K562 (cell line): Measurements from ENCODE around the gene DPEP3. TPM values are rescaled to one million over a fixed set of nuclear protein-coding genes. Genes with fewer than 3 reads are reported as not detected.

ENCODE experiments used
- ATAC-seq: fragments of 200-7000 bp; cut with Tn5 transposase; 3 replicates; pipeline ENCODE4 v1.9.1; 2020; ENCODE audit warnings: moderate library complexity
- Bru-seq: library from RNA; stranded (reverse); fragments of 400-500 nt; gene quantifications from one replicate; lab custom pipeline; 2021; lab: Mats Ljungman, UMichigan
- BruChase-seq, 2 experiments: library from RNA; stranded (reverse); fragments of 400-500 nt; gene quantifications; one replicate each; lab custom pipeline; 2021; lab: Mats Ljungman, UMichigan
- BruUV-seq: library from RNA; stranded (reverse); fragments of 400-500 nt; replicated peaks from 2 replicates; lab custom pipeline; 2021; lab: Mats Ljungman, UMichigan
- CTCF ChIA-PET: fragments of 300-600 bp; formaldehyde crosslinking; extraction: SDS; loops from one replicate; lab custom pipeline; 2021; ENCODE audit warnings: low intra/inter-chr PET ratio; lab: Yijun Ruan, JAX
- POLR2A ChIA-PET: fragments of 300-600, 350-650 bp; sonication (Branson Sonifier 250); formaldehyde crosslinking; extraction: SDS; loops from one replicate; lab custom pipeline; 2021; ENCODE audit warnings: antibody characterized with exemption, inconsistent platforms; lab: Yijun Ruan, JAX
- DNase-seq, 4 experiments: peaks; one replicate each; pipeline versions ENCODE4 v3.0.0 to v3.0.0-alpha.2; 2011 to 2018; ENCODE audit warnings: low spot score in 3 of 4, mixed read lengths in 3 of 4; ENCODE audit errors: extremely low read depth in 1 of 4
- FAIRE-seq: peaks from 2 replicates; lab custom pipeline; 2011; peaks lifted over from hg19 to GRCh38; lab: Jason Lieb, UNC
- H2AFZ ChIP-seq: 2 replicates; pipeline ENCODE4 v1.6.0; 2011; ENCODE audit warnings: low read depth, low read length, control low read depth, inconsistent platforms
- H3K27ac ChIP-seq: fragments of 200-600 bp; 3 replicates; pipeline ENCODE4 v1.8.0; 2011; ENCODE audit warnings: low read depth, mild to moderate bottlenecking, control low read depth, inconsistent platforms, low read length, moderate library complexity, mixed read lengths; ENCODE audit errors: extremely low read depth
- H3K27me3 ChIP-seq, 2 experiments: fragments of 300-600 bp in 1 of 2; 2 replicates in 1 of 2; 3 replicates in 1 of 2; pipeline versions ENCODE4 v1.6.0 to v1.8.0; 2011; ENCODE audit warnings: inconsistent platforms in 2 of 2, low read length in 2 of 2, mild to moderate bottlenecking in 1 of 2, mixed read lengths in 1 of 2, moderate library complexity in 1 of 2; ENCODE audit not compliant: control insufficient read depth in 2 of 2, insufficient read depth in 2 of 2
- H3K36me3 ChIP-seq: fragments of 300-600 bp; 3 replicates; pipeline ENCODE4 v1.8.0; 2011; ENCODE audit warnings: mild to moderate bottlenecking, low read length, inconsistent platforms; ENCODE audit not compliant: control insufficient read depth, insufficient read depth
- H3K4me1 ChIP-seq, 2 experiments: fragments of 200-600 bp in 1 of 2; replicated peaks in 1 of 2; 2 replicates in 1 of 2; 3 replicates in 1 of 2; pipeline versions ENCODE4 v1.5.1 to v1.8.0; 2011; ENCODE audit warnings: inconsistent platforms in 2 of 2, low read length in 2 of 2, mild to moderate bottlenecking in 1 of 2, mixed read lengths in 1 of 2, moderate library complexity in 1 of 2; ENCODE audit not compliant: control insufficient read depth in 2 of 2, insufficient read depth in 2 of 2
- H3K4me2 ChIP-seq: 2 replicates; pipeline ENCODE4 v1.6.1; 2011; ENCODE audit warnings: low read length, control low read depth, inconsistent platforms, mixed read lengths; ENCODE audit not compliant: insufficient read depth
- H3K4me3 ChIP-seq: fragments of 200-600 bp; sonication (generic), shearing (Covaris generic); 2 replicates; pipeline ENCODE4 v1.5.1; 2016; ENCODE audit warnings: control low read depth, inconsistent platforms
- H3K79me2 ChIP-seq: fragments of 200-600 bp; 3 replicates; pipeline ENCODE4 v1.8.0; 2011; ENCODE audit warnings: low read length, inconsistent platforms; ENCODE audit not compliant: control insufficient read depth, insufficient read depth
- H3K9ac ChIP-seq, 2 experiments: 2 replicates each; pipeline versions ENCODE4 v1.6.0 to v1.6.1; 2011; ENCODE audit warnings: low read depth in 2 of 2, low read length in 2 of 2, control low read depth in 1 of 2, inconsistent platforms in 1 of 2, mild to moderate bottlenecking in 1 of 2, mixed read lengths in 1 of 2; ENCODE audit not compliant: insufficient read depth in 1 of 2
- H3K9me1 ChIP-seq: one replicate; pipeline ENCODE4 v1.6.0; 2011; ENCODE audit warnings: inconsistent platforms, mild to moderate bottlenecking, low read length, moderate library complexity; ENCODE audit not compliant: control insufficient read depth, insufficient read depth
- H3K9me3 ChIP-seq: replicated peaks from 2 replicates; pipeline ENCODE4 v1.5.1; 2011; ENCODE audit warnings: low read depth, low read length, inconsistent platforms; ENCODE audit not compliant: control insufficient read depth, insufficient read depth
- H4K20me1 ChIP-seq: replicated peaks from 2 replicates; pipeline ENCODE4 v1.6.1; 2011; ENCODE audit warnings: low read length, inconsistent platforms, mixed read lengths; ENCODE audit not compliant: control insufficient read depth, insufficient read depth
- ARID2 ChIP-seq: fragments of 450-650 bp; IDR thresholded peaks from 2 replicates; pipeline ENCODE4 v1.6.1; 2017; ENCODE audit warnings: antibody characterized with exemption, mild to moderate bottlenecking
- CTCFL ChIP-seq: IDR thresholded peaks from 2 replicates; pipeline ENCODE4 v1.6.1; 2011; ENCODE audit warnings: borderline replicate concordance, low read depth, mild to moderate bottlenecking, moderate library complexity, low read length; ENCODE audit not compliant: insufficient read depth, poor library complexity, severe bottlenecking
- MXI1 ChIP-seq: IDR thresholded peaks from 2 replicates; pipeline ENCODE4 v1.6.1; 2011; ENCODE audit warnings: low read depth, mild to moderate bottlenecking, improper control_type of control experiment, low read length
- NFIX ChIP-seq: fragments of 250-450 bp; sonication (Bioruptor Pico); IDR thresholded peaks from 2 replicates; pipeline ENCODE4 v1.4.0; 2020; ENCODE audit warnings: low read depth, mild to moderate bottlenecking, moderate library complexity
- SAP30 ChIP-seq: fragments of 200-600 bp; sonication (generic); IDR thresholded peaks from 2 replicates; pipeline ENCODE4 v1.6.1; 2012; ENCODE audit warnings: borderline replicate concordance, low read depth, mild to moderate bottlenecking, moderate library complexity, low read length, control low read depth, inconsistent platforms; ENCODE audit not compliant: insufficient read depth, poor library complexity, severe bottlenecking
- SOX6 ChIP-seq: fragments of 450-650 bp; IDR thresholded peaks from 2 replicates; pipeline ENCODE4 v1.6.1; 2014; ENCODE audit warnings: mild to moderate bottlenecking
- TRIM24 ChIP-seq, 2 experiments: fragments of 450-650 bp; IDR thresholded peaks; 2 replicates each; pipeline ENCODE4 v1.6.1; 2016
- TRIM28 ChIP-seq: fragments of 450-650 bp; IDR thresholded peaks from 2 replicates; pipeline ENCODE4 v1.6.1; 2017
- ZNF785 ChIP-seq: fragments of 250-450 bp; sonication (Bioruptor Pico); IDR thresholded peaks from 2 replicates; pipeline ENCODE4 v1.4.0; 2020; ENCODE audit warnings: mild to moderate bottlenecking
- ZZZ3 ChIP-seq: fragments of 450-650 bp; IDR thresholded peaks from 2 replicates; pipeline ENCODE4 v1.6.1; 2016; ENCODE audit warnings: antibody characterized with exemption, mild to moderate bottlenecking, moderate library complexity
- WGBS: fragments of 100-300 bp; shearing (Covaris generic); methylation state at CpG from one replicate; pipeline ENCODE4 v1.1.6; 2016; ENCODE audit warnings: low coverage, mixed read lengths; ENCODE audit not compliant: insufficient coverage; ENCODE audit errors: missing lambda C conversion rate; 5-methylcytosine and 5-hydroxymethylcytosine counted together
- in situ Hi-C: fragments of 300-500 bp; cut with MboI; formaldehyde crosslinking; loops from 4 replicates; pipeline ENCODE4 v1.15.0; 2018; ENCODE audit warnings: inconsistent platforms, mixed read lengths
- intact Hi-C: fragments of 100-400 bp; cut with micrococcal nuclease; formaldehyde crosslinking; loops from 2 replicates; pipeline ENCODE4 v1.14.2; 2022
- long read RNA-seq, 3 experiments: library from polyadenylated mRNA in 2 of 3; library from RNA in 1 of 3; unstranded in 2 of 3; stranded (forward) in 1 of 3; transcript quantifications; one replicate each; pipeline ENCODE4 v2.0.0, GENCODE V29; 2019 to 2022
- polyA minus RNA-seq, 3 experiments: library from RNA; depleted of rRNA, polyadenylated mRNA; stranded (reverse); fragments of >200 nt; gene quantifications; 2 replicates each; pipeline ENCODE4 v1.2.3, GENCODE V29; 2011
- polyA plus RNA-seq, 8 experiments: library from polyadenylated mRNA; depleted of rRNA in 4 of 8; stranded (reverse) in 5 of 8; unstranded in 3 of 8; fragments of >200 nt; fragmentation: Nextera tagmentation in 2 of 8; fragmentation: Illumina TruSeq in 1 of 8; extraction: Ambion mirVana in 2 of 8; extraction: Trizol in 1 of 8; gene quantifications; 2 replicates each; pipeline versions ENCODE4 v1.2.1 to v1.2.3, GENCODE V29; 2011 to 2014; ENCODE audit warnings: inconsistent platforms in 1 of 8, missing spikeins in 1 of 8
- total RNA-seq, 7 experiments: library from RNA; depleted of rRNA in 6 of 7; stranded (reverse); fragments of >200 nt in 6 of 7; fragmentation: Illumina TruSeq in 2 of 7; extraction: Trizol in 2 of 7; gene quantifications; 2 replicates each; pipeline versions ENCODE4 v1.2.1 to v1.2.3, GENCODE V29; 2011 to 2021; ENCODE audit warnings: low replicate concordance in 1 of 7
- TF ChIP-seq, protein P1 (sequence below), 3 experiments: IDR thresholded peaks in 2 of 3; conservative IDR thresholded peaks in 1 of 3; 2 replicates each; pipeline ENCODE4 v1.5.1; 2011 to 2012; ENCODE audit warnings: low read length in 3 of 3, mild to moderate bottlenecking in 3 of 3, control low read depth in 2 of 3, improper control_type of control experiment in 1 of 3, inconsistent platforms in 1 of 3, low read depth in 1 of 3, mixed read lengths in 1 of 3, moderate library complexity in 1 of 3; ENCODE audit not compliant: insufficient read depth in 2 of 3
- TF ChIP-seq, protein P2 (sequence below): sonication (generic); formaldehyde crosslinking; IDR thresholded peaks from 2 replicates; pipeline ENCODE4 v1.8.1; 2023; ENCODE audit warnings: mild to moderate bottlenecking, missing genetic modification reagents

The DPEP3 gene
- total RNA-seq (2011; cell fraction: chromatin; rRNA removed; ENCODE audit: low replicate concordance): not detected in 2 replicates
- not detected in 2 replicates for total RNA-seq (2011; cell fraction: nucleolus; rRNA removed)
- total RNA-seq (2011; cell fraction: nucleoplasm; rRNA removed): not detected in 2 replicates
- not detected in 2 replicates for total RNA-seq (2014; rRNA removed)
- not detected in 2 replicates for total RNA-seq (2014; rRNA removed; fragmentation: Illumina TruSeq; extraction: Trizol)
- total RNA-seq (2015; rRNA removed; fragmentation: Illumina TruSeq; extraction: Trizol): not detected in 2 replicates
- not detected in 2 replicates for total RNA-seq (2021)
- polyA plus RNA-seq (2011; rRNA removed): not detected in 2 replicates
- polyA plus RNA-seq (2011; cell fraction: cytosol; rRNA removed): 0.06 TPM in 1 of 2 replicates, not detected in the other
- polyA plus RNA-seq (2011; cell fraction: nucleus; rRNA removed): 0.07 TPM in 1 of 2 replicates, not detected in the other
- polyA plus RNA-seq (2012): not detected in 2 replicates
- not detected in 2 replicates for polyA plus RNA-seq (2014; fragmentation: Illumina TruSeq; extraction: Trizol)
- not detected for polyA plus RNA-seq (2014; fragmentation: Nextera tagmentation; extraction: Ambion mirVana)
- polyA plus RNA-seq (2014; rRNA removed): not detected in 2 replicates
- not detected in 2 replicates for polyA minus RNA-seq (2011; rRNA and poly(A)+ RNA removed)
- not detected in 2 replicates for polyA minus RNA-seq (2011; cell fraction: cytosol; rRNA and poly(A)+ RNA removed)
- polyA minus RNA-seq (2011; cell fraction: nucleus; rRNA and poly(A)+ RNA removed): not detected in 2 replicates
- Bru-seq, nascent RNA: not detected
- not detected for BruChase-seq, experiment 1, labeled RNA remaining after a 2-hour chase
- not detected for BruChase-seq, experiment 2, labeled RNA remaining after a 6-hour chase
- long read RNA-seq, experiment 1: 0 reads
- long read RNA-seq, experiment 2: 0 reads
- long read RNA-seq, experiment 3: 0 reads

- WGBS: 93% methylated on average over 47 of the region's 62 CpGs
- DNase-seq: no peak
- POLR2A ChIA-PET: no interaction called here
- H3K4me1 ChIP-seq: peaks cover 9 to 31% of the 10 kb centered on the region in 2 experiments
- CTCF ChIA-PET: interaction anchor here (0.6 kb wide), 1 partner anchor 97 kb away, joined by 3 read pairs; no protein-coding TSS in a partner anchor
- H4K20me1 ChIP-seq: no peaks in the 10 kb centered on the region
- BruUV-seq: no TSS peak
- no peak for ATAC-seq
- no peaks in the 10 kb centered on the region for H3K79me2 ChIP-seq
- no peak within 1 kb of the TSS for H3K27ac ChIP-seq
- no peak within 1 kb of the TSS for H3K4me3 ChIP-seq
- no peak within 1 kb of the TSS for H3K4me2 ChIP-seq
- H3K9me1 ChIP-seq: no peaks in the 10 kb centered on the region
- H3K9me3 ChIP-seq: no peaks in the 10 kb centered on the region
- no peak for FAIRE-seq
- H2AFZ ChIP-seq: no peak within 1 kb of the TSS
- H3K27me3 ChIP-seq: peaks cover 0 to 4% of the 10 kb centered on the region in 2 experiments; a peak in 1 of 5 replicates
- in situ Hi-C loops: no loop called here
- H3K9ac ChIP-seq: peak within 1 kb of the TSS in 1 of 2 experiments; percentile 2; a peak in 2 of 4 replicates
- intact Hi-C loops: no loop called here
- H3K36me3 ChIP-seq: no peaks in the 10 kb centered on the region
- TF ChIP-seq MXI1 (no peak), TRIM24 (IDR thresholded peaks at IDR 0.05) (no peak), SOX6 (no peak), CTCFL (peak; percentile 47), ZZZ3 (no peak), NFIX (CRISPR knock-in tag) (no peak), SAP30 (no peak), ARID2 (no peak), ZNF785 (CRISPR knock-in tag) (no peak), TRIM28 (no peak)
- TF ChIP-seq, protein P1, sequence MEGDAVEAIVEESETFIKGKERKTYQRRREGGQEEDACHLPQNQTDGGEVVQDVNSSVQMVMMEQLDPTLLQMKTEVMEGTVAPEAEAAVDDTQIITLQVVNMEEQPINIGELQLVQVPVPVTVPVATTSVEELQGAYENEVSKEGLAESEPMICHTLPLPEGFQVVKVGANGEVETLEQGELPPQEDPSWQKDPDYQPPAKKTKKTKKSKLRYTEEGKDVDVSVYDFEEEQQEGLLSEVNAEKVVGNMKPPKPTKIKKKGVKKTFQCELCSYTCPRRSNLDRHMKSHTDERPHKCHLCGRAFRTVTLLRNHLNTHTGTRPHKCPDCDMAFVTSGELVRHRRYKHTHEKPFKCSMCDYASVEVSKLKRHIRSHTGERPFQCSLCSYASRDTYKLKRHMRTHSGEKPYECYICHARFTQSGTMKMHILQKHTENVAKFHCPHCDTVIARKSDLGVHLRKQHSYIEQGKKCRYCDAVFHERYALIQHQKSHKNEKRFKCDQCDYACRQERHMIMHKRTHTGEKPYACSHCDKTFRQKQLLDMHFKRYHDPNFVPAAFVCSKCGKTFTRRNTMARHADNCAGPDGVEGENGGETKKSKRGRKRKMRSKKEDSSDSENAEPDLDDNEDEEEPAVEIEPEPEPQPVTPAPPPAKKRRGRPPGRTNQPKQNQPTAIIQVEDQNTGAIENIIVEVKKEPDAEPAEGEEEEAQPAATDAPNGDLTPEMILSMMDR (IDR thresholded peaks at IDR 0.05 in 2 of 3, conservative IDR thresholded peaks at IDR 0.05 in 1 of 3; ENCODE audit: insufficient read depth in 2 of 3, low read depth in 1 of 3, low read length in 3 of 3): peak in 1 of 3 experiments; percentile 51; a peak in 1 of 6 replicates
- TF ChIP-seq, protein P2, sequence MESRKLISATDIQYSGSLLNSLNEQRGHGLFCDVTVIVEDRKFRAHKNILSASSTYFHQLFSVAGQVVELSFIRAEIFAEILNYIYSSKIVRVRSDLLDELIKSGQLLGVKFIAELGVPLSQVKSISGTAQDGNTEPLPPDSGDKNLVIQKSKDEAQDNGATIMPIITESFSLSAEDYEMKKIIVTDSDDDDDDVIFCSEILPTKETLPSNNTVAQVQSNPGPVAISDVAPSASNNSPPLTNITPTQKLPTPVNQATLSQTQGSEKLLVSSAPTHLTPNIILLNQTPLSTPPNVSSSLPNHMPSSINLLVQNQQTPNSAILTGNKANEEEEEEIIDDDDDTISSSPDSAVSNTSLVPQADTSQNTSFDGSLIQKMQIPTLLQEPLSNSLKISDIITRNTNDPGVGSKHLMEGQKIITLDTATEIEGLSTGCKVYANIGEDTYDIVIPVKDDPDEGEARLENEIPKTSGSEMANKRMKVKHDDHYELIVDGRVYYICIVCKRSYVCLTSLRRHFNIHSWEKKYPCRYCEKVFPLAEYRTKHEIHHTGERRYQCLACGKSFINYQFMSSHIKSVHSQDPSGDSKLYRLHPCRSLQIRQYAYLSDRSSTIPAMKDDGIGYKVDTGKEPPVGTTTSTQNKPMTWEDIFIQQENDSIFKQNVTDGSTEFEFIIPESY: peak; percentile 96
Measured at GRCh38 chr16:67979955-67980678, at the start of gene DPEP3. DPEP3 (minus strand) TSS chr16:67980499; CDS start chr16:67980380, 119 bp downstream.
